Stimulated activated effector memory CD8-positive, alpha-beta T cell treated with anti-CD3 and anti-CD28 coated beads, Interleukin-12 subunit alpha, Interleukin-12 subunit beta, amount 100 ng/mL, for 72 hours (primary cell): ENCODE results near the gene OR4F3.
"Not testable (repeated sequence)": the region's sequence is repeated elsewhere in the genome, so short reads cannot be mapped to it uniquely, and the experiment has no call there.

Source experiments
- ATAC-seq: fragments of 150-1000 bp; cut with Tn5 transposase; 2 replicates; pipeline ENCODE4 v1.10.0; 2021
- DNase-seq, 2 donors: peaks; one replicate each; pipeline ENCODE4 v3.0.0; 2021 to 2022; ENCODE audit warnings: low spot score in 2 of 2
- H3K27ac Mint-ChIP-seq: one replicate; pipeline ENCODE4 v1.8.0; 2022; ENCODE audit warnings: mild to moderate bottlenecking, mixed read lengths
- H3K36me3 Mint-ChIP-seq: one replicate; pipeline ENCODE4 v1.8.0; 2022; ENCODE audit warnings: mild to moderate bottlenecking, mixed read lengths
- H3K4me1 Mint-ChIP-seq: one replicate; pipeline ENCODE4 v1.8.0; 2022; ENCODE audit warnings: mixed read lengths
- H3K4me3 Mint-ChIP-seq: one replicate; pipeline ENCODE4 v1.8.0; 2022; ENCODE audit warnings: mild to moderate bottlenecking, mixed read lengths
- H3K9me3 Mint-ChIP-seq: one replicate; pipeline ENCODE4 v1.8.0; 2022; ENCODE audit warnings: mixed read lengths

OR4F3 gene

GRCh38 chr5:181366968-181367367, at the start of gene OR4F3:
TSS of gene OR4F3 (plus strand) at chr5:181367268.
- DNase-seq, H3K4me1 Mint-ChIP-seq, H3K4me3 Mint-ChIP-seq, H3K9me3 Mint-ChIP-seq, H3K27ac Mint-ChIP-seq, H3K36me3 Mint-ChIP-seq, ATAC-seq: not testable (repeated sequence)
